MM.1S (cell line): ENCODE results near the gene TUBA4A.

ENCODE experiments used
- EZH2phosphoT487 ChIP-seq: fragments of 300-600 bp; sonication (generic); IDR thresholded peaks from 2 replicates; pipeline ENCODE4 v1.6.1; 2018; ENCODE audit warnings: antibody characterized with exemption, low read length
- TF ChIP-seq, protein P1 (sequence below): fragments of 300-600 bp; sonication (generic); IDR thresholded peaks from 2 replicates; pipeline ENCODE4 v1.5.1; 2016; ENCODE audit warnings: antibody characterized with exemption, low read length, mixed read lengths

DNA sequence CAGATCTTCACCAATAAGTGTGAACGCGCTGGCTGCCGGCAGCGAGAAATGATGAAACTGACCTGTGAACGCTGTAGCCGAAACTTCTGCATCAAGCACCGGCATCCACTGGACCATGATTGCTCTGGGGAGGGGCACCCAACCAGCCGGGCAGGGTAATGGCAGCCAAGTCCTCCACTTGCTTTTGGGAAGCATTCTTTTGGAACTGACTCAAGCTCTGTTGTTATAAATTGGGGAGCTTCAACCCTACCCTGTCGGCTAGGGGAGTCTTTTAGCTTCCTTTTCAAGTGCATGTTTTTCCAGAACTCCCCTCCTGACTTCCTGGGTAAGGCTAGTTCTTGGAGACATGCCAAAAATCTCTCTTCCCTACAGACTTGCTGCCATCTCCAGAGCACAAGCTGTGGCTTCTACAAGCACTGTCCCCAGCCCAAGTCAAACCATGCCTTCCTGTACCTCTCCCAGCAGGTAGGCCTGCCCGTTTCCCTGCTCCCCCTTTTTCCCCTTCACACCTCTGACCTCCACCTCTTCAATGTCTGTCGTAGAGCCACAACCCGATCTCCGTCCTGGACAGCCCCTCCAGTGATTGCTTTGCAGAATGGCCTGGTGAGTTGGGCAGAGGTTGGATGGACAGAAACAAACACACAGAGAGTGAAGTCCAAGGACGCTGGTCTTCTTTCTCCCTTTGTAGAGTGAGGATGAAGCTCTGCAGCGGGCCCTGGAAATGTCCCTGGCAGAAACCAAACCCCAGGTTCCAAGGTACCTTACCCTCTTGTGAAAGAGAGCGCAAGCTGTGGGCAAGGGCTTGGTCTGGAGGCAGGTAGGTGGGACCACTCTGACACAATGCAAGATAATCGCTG is 45.6 kb downstream of the TUBA4A start:
- TF ChIP-seq, protein P1, sequence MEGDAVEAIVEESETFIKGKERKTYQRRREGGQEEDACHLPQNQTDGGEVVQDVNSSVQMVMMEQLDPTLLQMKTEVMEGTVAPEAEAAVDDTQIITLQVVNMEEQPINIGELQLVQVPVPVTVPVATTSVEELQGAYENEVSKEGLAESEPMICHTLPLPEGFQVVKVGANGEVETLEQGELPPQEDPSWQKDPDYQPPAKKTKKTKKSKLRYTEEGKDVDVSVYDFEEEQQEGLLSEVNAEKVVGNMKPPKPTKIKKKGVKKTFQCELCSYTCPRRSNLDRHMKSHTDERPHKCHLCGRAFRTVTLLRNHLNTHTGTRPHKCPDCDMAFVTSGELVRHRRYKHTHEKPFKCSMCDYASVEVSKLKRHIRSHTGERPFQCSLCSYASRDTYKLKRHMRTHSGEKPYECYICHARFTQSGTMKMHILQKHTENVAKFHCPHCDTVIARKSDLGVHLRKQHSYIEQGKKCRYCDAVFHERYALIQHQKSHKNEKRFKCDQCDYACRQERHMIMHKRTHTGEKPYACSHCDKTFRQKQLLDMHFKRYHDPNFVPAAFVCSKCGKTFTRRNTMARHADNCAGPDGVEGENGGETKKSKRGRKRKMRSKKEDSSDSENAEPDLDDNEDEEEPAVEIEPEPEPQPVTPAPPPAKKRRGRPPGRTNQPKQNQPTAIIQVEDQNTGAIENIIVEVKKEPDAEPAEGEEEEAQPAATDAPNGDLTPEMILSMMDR = no peak
- TF ChIP-seq EZH2phosphoT487 = no peak
